ENCODE results near the gene FMOD.
"Not testable (repeated sequence)": the region's sequence is repeated elsewhere in the genome, so short reads cannot be mapped to it uniquely, and the experiment has no call there.

FMOD gene

GRCh38 chr1:203320591-203321272 lies 30.2 kb downstream of the FMOD start:
- no peaks in the 10 kb centered on the region for H3K27me3 ChIP-seq (ENCODE audit: control insufficient read depth, insufficient read depth, low read length)
- no peak overlapping the region for H3K27ac ChIP-seq (ENCODE audit: low read depth, low read length)
- H3K4me1 ChIP-seq (ENCODE audit: control insufficient read depth, insufficient read depth, low read length): no peaks in the 10 kb centered on the region
- no peak overlapping the region for H3K4me3 ChIP-seq (ENCODE audit: low read length)
- H3K9ac ChIP-seq (ENCODE audit: low read length): no peak overlapping the region
- H3K36me3 ChIP-seq (ENCODE audit: control insufficient read depth, insufficient read depth, low read length): no peaks in the 10 kb centered on the region

GRCh38 chr1:203318229-203318517 lies 32.7 kb downstream of the FMOD start:
- Histone ChIP-seq H3K36me3 (ENCODE audit: control insufficient read depth, insufficient read depth, low read length) (no peaks in the 10 kb centered on the region), H3K4me3 (ENCODE audit: low read length) (no peak overlapping the region), H3K9ac (ENCODE audit: low read length) (no peak overlapping the region), H3K4me1 (ENCODE audit: control insufficient read depth, insufficient read depth, low read length) (no peaks in the 10 kb centered on the region), H3K27ac (ENCODE audit: low read depth, low read length) (no peak overlapping the region), H3K27me3 (ENCODE audit: control insufficient read depth, insufficient read depth, low read length) (no peaks in the 10 kb centered on the region)

GRCh38 chr1:203317429-203318228 lies 33.3 kb downstream of the FMOD start:
- Histone ChIP-seq H3K36me3 (ENCODE audit: control insufficient read depth, insufficient read depth, low read length) (no peaks in the 10 kb centered on the region), H3K4me3 (ENCODE audit: low read length) (no peak overlapping the region), H3K4me1 (ENCODE audit: control insufficient read depth, insufficient read depth, low read length) (no peaks in the 10 kb centered on the region), H3K27me3 (ENCODE audit: control insufficient read depth, insufficient read depth, low read length) (no peaks in the 10 kb centered on the region), H3K27ac (ENCODE audit: low read depth, low read length) (no peak overlapping the region), H3K9ac (ENCODE audit: low read length) (no peak overlapping the region)

- Histone ChIP-seq H3K27me3 (ENCODE audit: control insufficient read depth, insufficient read depth, low read length) (no peaks in the 10 kb centered on the region), H3K4me1 (ENCODE audit: control insufficient read depth, insufficient read depth, low read length) (no peaks in the 10 kb centered on the region), H3K36me3 (ENCODE audit: control insufficient read depth, insufficient read depth, low read length) (no peaks in the 10 kb centered on the region), H3K9ac (ENCODE audit: low read length) (no peak overlapping the region), H3K4me3 (ENCODE audit: low read length) (no peak overlapping the region), H3K27ac (ENCODE audit: low read depth, low read length) (no peak overlapping the region)
These were observed 34.3 kb downstream of the FMOD start for GRCh38 chr1:203316626-203317093.

- H3K27ac ChIP-seq (ENCODE audit: low read depth, low read length); H3K36me3 ChIP-seq (ENCODE audit: control insufficient read depth, insufficient read depth, low read length); H3K4me1 ChIP-seq (ENCODE audit: control insufficient read depth, insufficient read depth, low read length); H3K9ac ChIP-seq (ENCODE audit: low read length); H3K4me3 ChIP-seq (ENCODE audit: low read length); H3K27me3 ChIP-seq (ENCODE audit: control insufficient read depth, insufficient read depth, low read length): not testable (repeated sequence)
These were observed 36.7 kb downstream of the FMOD start for GRCh38 chr1:203314025-203314759.

- Histone ChIP-seq H3K27me3 (ENCODE audit: control insufficient read depth, insufficient read depth, low read length) (no peaks in the 10 kb centered on the region), H3K36me3 (ENCODE audit: control insufficient read depth, insufficient read depth, low read length) (peaks cover 16% of the 10 kb centered on the region), H3K4me3 (ENCODE audit: low read length) (no peak overlapping the region), H3K27ac (ENCODE audit: low read depth, low read length) (no peak overlapping the region), H3K4me1 (ENCODE audit: control insufficient read depth, insufficient read depth, low read length) (peaks cover 15% of the 10 kb centered on the region), H3K9ac (ENCODE audit: low read length) (no peak overlapping the region)
These were observed 39.3 kb downstream of the FMOD start for GRCh38 chr1:203311368-203312301.

GRCh38 chr1:203308923-203309331 lies 42.0 kb downstream of the FMOD start:
- Histone ChIP-seq H3K36me3 (ENCODE audit: control insufficient read depth, insufficient read depth, low read length) (peaks cover 17% of the 10 kb centered on the region), H3K4me3 (ENCODE audit: low read length) (peak overlapping the region; percentile 97), H3K9ac (ENCODE audit: low read length) (no peak overlapping the region), H3K27me3 (ENCODE audit: control insufficient read depth, insufficient read depth, low read length) (no peaks in the 10 kb centered on the region), H3K27ac (ENCODE audit: low read depth, low read length) (no peak overlapping the region), H3K4me1 (ENCODE audit: control insufficient read depth, insufficient read depth, low read length) (peaks cover 19% of the 10 kb centered on the region)

GRCh38 chr1:203308328-203308922 lies 42.5 kb downstream of the FMOD start:
- H3K27ac ChIP-seq (ENCODE audit: low read depth, low read length): peak overlapping the region; percentile 4
- H3K9ac ChIP-seq (ENCODE audit: low read length): no peak overlapping the region
- H3K4me1 ChIP-seq (ENCODE audit: control insufficient read depth, insufficient read depth, low read length): peaks cover 19% of the 10 kb centered on the region
- H3K36me3 ChIP-seq (ENCODE audit: control insufficient read depth, insufficient read depth, low read length): peaks cover 17% of the 10 kb centered on the region
- H3K27me3 ChIP-seq (ENCODE audit: control insufficient read depth, insufficient read depth, low read length): no peaks in the 10 kb centered on the region
- H3K4me3 ChIP-seq (ENCODE audit: low read length): peak overlapping the region; percentile 97

GRCh38 chr1:203307641-203308126 lies 43.2 kb downstream of the FMOD start:
- Histone ChIP-seq H3K4me3 (ENCODE audit: low read length) (peak overlapping the region; percentile 97), H3K4me1 (ENCODE audit: control insufficient read depth, insufficient read depth, low read length) (peaks cover 19% of the 10 kb centered on the region), H3K36me3 (ENCODE audit: control insufficient read depth, insufficient read depth, low read length) (peaks cover 17% of the 10 kb centered on the region), H3K27ac (ENCODE audit: low read depth, low read length) (peak overlapping the region; percentile 4), H3K27me3 (ENCODE audit: control insufficient read depth, insufficient read depth, low read length) (no peaks in the 10 kb centered on the region), H3K9ac (ENCODE audit: low read length) (peak overlapping the region; percentile 2)

GRCh38 chr1:203306965-203307541 lies 43.9 kb downstream of the FMOD start:
- Histone ChIP-seq H3K9ac (ENCODE audit: low read length) (peak overlapping the region; percentile 99), H3K27me3 (ENCODE audit: control insufficient read depth, insufficient read depth, low read length) (no peaks in the 10 kb centered on the region), H3K4me1 (ENCODE audit: control insufficient read depth, insufficient read depth, low read length) (peaks cover 19% of the 10 kb centered on the region), H3K27ac (ENCODE audit: low read depth, low read length) (peak overlapping the region; percentile 100), H3K36me3 (ENCODE audit: control insufficient read depth, insufficient read depth, low read length) (peaks cover 17% of the 10 kb centered on the region), H3K4me3 (ENCODE audit: low read length) (peak overlapping the region; percentile 97)
